VCaP (cell line): Measurements from ENCODE around the gene PLA2G4E.

Experiments used
- H3K27ac ChIP-seq: fragments of 450-650 bp; 2 replicates; pipeline ENCODE4 v1.5.1; 2017
- TF ChIP-seq, protein P1 (sequence below): fragments of 450-650 bp; conservative IDR thresholded peaks from 2 replicates; pipeline ENCODE4 v1.5.1; 2017; ENCODE audit warnings: mild to moderate bottlenecking, moderate library complexity

The PLA2G4E gene

DNA sequence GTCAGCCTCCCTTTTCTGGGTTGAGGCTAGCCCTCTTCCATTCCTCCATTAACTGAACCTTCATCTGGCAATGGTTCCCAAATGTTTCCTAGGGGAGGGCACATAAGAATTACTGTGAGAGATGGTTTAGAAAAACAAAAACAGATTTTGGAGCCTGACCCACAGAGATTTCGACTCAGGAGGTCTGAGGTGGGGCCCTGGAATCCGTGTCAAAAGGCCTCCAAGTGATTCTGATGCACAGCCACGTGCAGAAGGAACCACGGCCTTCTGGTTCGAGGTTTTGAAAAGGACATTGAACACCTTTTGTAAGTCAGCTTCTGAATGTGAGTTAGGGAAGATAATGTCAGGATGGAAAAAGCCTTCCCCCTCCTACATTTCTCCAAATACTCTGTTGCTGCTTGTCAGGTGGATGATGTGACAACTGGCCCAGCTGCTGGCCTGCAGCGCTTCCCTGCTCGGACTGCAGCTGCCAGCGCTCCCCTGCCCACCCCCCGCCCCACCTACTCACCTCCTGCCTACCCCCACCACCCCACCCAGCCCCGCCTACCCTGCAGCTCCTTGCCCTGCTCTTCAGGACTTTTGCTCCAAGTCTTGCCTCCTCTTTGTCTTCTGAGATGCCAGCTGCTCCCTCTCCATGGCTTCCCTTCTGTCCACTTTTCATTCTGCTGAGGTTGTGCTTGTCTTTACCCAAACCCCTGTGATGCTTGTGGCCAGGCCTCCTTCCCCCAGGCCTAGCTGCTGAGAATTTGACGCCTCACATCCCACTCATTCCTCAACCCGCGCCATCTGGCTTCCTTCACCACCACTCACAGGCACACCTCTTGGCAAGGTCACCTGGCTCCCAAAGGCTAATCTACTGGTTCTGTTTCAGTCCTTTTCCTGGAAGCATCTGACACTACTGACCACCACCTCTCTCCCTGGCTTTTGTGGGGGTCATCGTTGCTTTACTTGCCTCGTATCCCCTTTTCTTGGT lies 55.1 kb downstream of the PLA2G4E start:
- H3K27ac ChIP-seq, result no peak overlapping the region
- TF ChIP-seq, protein P1, sequence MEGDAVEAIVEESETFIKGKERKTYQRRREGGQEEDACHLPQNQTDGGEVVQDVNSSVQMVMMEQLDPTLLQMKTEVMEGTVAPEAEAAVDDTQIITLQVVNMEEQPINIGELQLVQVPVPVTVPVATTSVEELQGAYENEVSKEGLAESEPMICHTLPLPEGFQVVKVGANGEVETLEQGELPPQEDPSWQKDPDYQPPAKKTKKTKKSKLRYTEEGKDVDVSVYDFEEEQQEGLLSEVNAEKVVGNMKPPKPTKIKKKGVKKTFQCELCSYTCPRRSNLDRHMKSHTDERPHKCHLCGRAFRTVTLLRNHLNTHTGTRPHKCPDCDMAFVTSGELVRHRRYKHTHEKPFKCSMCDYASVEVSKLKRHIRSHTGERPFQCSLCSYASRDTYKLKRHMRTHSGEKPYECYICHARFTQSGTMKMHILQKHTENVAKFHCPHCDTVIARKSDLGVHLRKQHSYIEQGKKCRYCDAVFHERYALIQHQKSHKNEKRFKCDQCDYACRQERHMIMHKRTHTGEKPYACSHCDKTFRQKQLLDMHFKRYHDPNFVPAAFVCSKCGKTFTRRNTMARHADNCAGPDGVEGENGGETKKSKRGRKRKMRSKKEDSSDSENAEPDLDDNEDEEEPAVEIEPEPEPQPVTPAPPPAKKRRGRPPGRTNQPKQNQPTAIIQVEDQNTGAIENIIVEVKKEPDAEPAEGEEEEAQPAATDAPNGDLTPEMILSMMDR, result no peak

- no peak overlapping the region for H3K27ac ChIP-seq
- TF ChIP-seq, protein P1, result no peak
These were observed 59.1 kb downstream of the PLA2G4E start for GRCh38 chr15:41961595-41962202.

- H3K27ac ChIP-seq, result no peak overlapping the region
- TF ChIP-seq, protein P1, result no peak
These were observed 59.8 kb downstream of the PLA2G4E start for GRCh38 chr15:41961001-41961518.

DNA sequence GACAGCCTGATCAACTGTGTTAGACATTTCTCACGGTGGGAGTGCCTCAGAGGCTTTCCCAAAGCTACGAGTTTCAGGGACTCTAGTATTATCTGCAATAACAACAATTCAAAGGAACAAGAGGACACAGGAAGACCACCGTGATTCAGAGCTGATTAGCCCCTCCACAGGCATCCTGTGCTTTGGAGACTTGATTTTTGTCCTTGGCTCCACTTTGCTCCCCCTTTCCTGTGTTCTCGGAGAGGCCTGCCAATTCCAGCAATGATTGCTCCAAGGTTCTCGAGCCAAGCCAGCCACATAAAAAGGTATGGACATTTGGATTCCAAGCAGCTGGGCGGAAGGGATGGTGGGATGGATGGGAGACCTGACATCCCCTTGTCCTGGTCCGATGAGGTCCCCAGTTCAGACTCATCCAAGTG lies 62.8 kb downstream of the PLA2G4E start:
- H3K27ac ChIP-seq, result no peak overlapping the region
- TF ChIP-seq, protein P1, result no peak

DNA sequence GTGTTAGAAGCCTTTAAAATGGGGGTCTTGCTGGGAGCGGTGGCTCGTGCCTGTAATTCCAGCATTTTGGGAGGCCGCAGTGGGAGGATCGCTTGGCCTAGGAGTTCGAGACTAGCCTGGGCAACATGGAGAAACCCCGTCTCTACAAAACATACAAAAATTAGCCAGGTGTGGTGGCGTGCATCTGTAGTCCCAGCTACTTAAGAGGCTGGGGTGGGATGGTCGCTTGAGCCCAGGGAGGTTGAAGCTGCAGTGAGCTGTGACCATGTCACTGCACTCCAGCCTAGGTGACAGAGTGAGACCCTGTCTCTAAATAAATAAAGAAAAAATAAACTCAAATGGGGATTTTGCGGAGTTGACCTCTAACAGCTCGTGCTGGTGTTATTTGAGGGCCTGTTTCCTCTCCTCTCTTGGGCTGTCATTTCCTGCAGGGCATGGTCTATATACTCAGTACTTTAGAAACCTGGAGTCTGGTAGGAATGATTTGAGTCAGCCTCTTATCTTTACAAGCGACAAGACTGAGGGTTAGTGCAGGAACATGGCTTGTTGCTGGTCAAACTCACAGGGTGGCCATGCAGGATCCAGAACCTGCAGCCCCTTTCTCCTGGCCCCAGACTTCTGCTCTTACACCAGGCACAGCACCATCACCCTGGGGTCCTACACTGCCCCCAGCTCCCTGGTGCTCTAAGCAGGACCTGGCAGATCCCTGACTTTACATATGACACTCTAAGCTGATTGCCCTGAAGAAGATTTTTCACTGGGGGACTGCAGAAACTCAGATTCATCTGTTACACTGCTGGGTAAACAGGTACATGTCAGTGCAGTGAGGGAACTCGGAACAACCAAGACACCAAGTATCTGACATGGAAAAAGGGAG lies 63.6 kb downstream of the PLA2G4E start:
- H3K27ac ChIP-seq, result no peak overlapping the region
- TF ChIP-seq, protein P1, result no peak

DNA sequence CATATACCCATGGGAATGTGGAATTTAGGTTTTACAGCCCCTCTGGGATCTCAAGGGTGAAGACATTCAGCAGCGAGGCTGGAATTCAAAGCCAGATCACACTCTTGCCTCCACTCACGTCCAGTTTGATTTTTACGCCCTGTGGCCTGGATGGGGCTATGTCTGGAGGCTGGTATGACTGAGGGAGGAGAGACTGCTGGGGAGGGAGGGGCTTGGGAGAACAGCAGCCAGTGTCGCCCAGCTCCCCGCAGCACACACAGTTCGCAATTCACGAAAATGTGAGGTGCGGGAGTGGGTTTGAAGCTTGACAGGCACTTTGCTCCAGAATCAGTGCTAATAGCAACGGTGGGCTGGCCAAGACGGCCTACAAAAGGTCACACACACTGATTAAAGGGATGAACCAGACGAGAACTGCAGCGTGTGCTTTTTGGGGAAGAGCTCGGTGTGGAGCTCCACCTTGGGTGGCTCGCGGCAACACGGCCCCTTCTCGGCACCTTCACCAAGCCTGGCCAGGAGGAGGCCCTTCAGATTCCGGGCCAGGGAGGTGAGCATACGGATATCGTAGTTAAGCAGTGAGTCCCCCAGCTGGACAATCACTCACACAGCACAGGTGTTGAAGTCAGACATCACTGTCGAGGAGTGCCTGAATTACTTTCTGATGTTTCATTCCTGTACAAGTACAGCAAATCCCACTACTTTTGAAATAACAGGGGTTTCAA lies 64.9 kb downstream of the PLA2G4E start:
- TF ChIP-seq, protein P1, result no peak
- no peak overlapping the region for H3K27ac ChIP-seq
